ENCODE results near the gene PUDP.

The PUDP gene

DNA sequence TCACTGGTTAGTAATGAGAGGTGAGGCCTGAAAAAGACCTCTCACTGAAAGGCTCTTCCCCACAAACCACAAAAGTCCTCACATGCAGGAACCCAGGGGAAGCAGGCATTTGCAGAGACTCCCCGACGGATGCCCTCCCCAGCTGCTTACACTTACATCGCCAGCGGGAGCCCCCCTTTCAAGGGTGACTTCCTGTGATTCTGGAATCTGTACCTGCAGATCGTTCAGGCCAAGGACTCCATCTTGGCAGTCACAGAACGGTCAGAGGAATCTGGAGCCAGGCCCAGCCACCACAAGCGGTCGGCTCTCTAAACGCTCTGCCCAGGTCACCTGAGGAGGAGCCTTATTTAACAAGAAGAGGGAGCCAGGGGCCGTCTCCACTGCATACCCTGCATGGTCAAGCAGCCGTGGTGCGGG is 71.7 kb downstream of the PUDP start:
- Histone ChIP-seq H3K36me3 (no peaks in the 10 kb centered on the region), H3K27me3 (no peaks in the 10 kb centered on the region), H3K4me3 (ENCODE audit: low read depth, low read length) (no peak overlapping the region), H3K9me3 (no peaks in the 10 kb centered on the region), H3K4me1 (no peaks in the 10 kb centered on the region)
- DNase-seq = no peak
- TF ChIP-seq, protein P1, sequence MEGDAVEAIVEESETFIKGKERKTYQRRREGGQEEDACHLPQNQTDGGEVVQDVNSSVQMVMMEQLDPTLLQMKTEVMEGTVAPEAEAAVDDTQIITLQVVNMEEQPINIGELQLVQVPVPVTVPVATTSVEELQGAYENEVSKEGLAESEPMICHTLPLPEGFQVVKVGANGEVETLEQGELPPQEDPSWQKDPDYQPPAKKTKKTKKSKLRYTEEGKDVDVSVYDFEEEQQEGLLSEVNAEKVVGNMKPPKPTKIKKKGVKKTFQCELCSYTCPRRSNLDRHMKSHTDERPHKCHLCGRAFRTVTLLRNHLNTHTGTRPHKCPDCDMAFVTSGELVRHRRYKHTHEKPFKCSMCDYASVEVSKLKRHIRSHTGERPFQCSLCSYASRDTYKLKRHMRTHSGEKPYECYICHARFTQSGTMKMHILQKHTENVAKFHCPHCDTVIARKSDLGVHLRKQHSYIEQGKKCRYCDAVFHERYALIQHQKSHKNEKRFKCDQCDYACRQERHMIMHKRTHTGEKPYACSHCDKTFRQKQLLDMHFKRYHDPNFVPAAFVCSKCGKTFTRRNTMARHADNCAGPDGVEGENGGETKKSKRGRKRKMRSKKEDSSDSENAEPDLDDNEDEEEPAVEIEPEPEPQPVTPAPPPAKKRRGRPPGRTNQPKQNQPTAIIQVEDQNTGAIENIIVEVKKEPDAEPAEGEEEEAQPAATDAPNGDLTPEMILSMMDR (IDR thresholded peaks at IDR 0.05; ENCODE audit: low read depth, low read length) = no peak

DNA sequence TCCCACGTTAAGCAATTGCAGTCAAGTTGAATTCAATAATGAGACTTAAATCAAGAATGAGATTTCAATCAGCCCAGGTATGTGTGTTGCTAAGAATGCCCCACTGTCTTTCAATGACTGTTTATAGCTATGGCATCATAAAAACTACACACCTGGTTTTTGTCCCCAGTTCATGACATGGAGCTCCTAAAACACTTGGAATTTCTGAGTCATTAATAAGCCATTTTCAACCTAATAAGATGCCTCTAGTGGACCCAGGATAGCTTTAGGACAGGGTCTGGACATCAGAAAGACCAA is 73.1 kb downstream of the PUDP start:
- no peaks in the 10 kb centered on the region for H3K4me1 ChIP-seq

DNA sequence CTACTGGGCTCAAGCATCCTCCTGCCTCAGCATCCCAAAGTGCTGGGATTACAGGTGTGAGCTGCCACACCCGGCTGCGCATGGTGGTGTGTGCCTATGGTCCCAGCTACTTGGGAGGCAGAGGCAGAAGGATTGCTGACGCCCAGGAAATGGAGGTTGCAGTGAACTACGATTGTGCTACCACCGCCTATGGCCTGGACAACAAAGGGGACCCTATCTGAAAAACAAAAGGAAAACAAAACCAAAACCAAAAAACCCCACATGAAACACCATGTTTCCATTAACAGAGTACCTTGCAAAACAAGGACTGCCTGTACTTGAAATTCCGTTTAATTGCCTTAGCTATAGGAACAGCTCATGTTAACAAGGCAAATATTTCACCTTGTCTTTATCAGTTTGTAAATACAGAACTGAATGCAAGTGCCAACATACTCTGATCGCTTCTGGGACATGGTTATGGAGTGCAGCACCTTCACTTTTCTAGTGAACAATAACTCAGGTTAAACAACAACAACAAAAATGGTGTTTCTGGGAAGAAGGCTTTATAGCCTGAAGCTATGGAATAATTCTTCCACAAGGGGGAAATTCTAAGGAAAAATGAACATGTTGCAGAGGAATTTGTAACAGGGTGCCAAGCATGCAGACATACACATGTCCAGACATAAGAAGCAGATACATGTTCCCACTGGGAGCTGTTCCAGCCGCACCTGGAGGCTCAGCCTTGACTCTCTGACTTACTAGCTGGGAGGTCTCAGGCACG is 73.6 kb downstream of the PUDP start:
- Histone ChIP-seq H3K36me3 (no peaks in the 10 kb centered on the region), H3K4me3 (ENCODE audit: low read depth, low read length) (no peak overlapping the region), H3K4me1 (no peaks in the 10 kb centered on the region), H3K27me3 (no peaks in the 10 kb centered on the region), H3K9me3 (no peaks in the 10 kb centered on the region)
- DNase-seq = no peak
- TF ChIP-seq, protein P1 (IDR thresholded peaks at IDR 0.05; ENCODE audit: low read depth, low read length) = 0 out of 2 replicates have a peak, but pooled peaks have one; percentile 3

More for the DNA sequence above, 73.1 kb downstream of the PUDP start:
- Histone ChIP-seq H3K36me3 (no peaks in the 10 kb centered on the region), H3K4me3 (ENCODE audit: low read depth, low read length) (no peak overlapping the region), H3K9me3 (no peaks in the 10 kb centered on the region), H3K27me3 (no peaks in the 10 kb centered on the region)
- DNase-seq = no peak
- TF ChIP-seq, protein P1 (IDR thresholded peaks at IDR 0.05; ENCODE audit: low read depth, low read length) = no peak

DNA sequence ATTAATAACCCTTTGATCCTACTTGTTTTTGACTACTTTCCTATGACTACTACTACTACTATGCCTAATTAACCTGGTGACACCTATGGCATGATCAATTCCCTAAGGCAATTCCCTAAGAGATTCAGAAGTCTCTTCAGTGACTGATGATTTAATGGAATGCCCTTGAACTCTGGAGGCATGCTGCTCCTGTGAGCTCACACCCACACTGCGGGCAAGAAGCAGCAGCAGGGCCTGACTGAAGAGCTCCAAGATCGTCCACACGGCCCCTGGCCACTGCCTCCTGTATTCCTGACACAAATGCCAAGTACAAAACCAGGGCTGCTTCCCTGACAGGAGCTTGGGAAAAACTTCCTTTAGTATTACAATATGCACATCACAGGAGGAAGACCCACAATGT is 74.6 kb downstream of the PUDP start:
- no peaks in the 10 kb centered on the region for H3K36me3 ChIP-seq
- no peak overlapping the region for H3K4me3 ChIP-seq (ENCODE audit: low read depth, low read length)
- no peaks in the 10 kb centered on the region for H3K4me1 ChIP-seq
- TF ChIP-seq, protein P1 (IDR thresholded peaks at IDR 0.05; ENCODE audit: low read depth, low read length) = no peak
- no peaks in the 10 kb centered on the region for H3K9me3 ChIP-seq
- DNase-seq = no peak
- no peaks in the 10 kb centered on the region for H3K27me3 ChIP-seq

DNA sequence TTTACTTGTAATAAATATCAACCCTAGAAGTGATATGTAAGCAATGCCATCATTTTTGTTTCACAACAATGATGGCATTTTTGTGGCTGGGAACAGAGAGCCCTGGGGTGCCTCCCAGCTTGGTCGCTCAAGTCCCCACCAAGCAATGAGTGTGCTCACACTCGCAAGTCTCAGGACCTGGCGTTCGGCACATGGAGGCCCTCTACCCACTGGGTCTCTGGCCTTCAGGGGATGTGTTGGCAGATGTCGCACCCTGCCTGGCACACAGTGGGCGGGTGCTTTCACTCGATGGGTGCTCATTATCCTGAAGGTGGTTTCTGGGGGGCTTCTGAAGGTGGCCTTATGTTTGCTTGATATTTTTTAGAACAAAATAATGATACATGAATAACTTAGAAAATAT is 75.1 kb downstream of the PUDP start:
- Histone ChIP-seq H3K9me3 (no peaks in the 10 kb centered on the region), H3K4me3 (ENCODE audit: low read depth, low read length) (no peak overlapping the region), H3K36me3 (no peaks in the 10 kb centered on the region), H3K4me1 (no peaks in the 10 kb centered on the region), H3K27me3 (no peaks in the 10 kb centered on the region)
- TF ChIP-seq, protein P1 (IDR thresholded peaks at IDR 0.05; ENCODE audit: low read depth, low read length) = no peak
- DNase-seq = no peak

DNA sequence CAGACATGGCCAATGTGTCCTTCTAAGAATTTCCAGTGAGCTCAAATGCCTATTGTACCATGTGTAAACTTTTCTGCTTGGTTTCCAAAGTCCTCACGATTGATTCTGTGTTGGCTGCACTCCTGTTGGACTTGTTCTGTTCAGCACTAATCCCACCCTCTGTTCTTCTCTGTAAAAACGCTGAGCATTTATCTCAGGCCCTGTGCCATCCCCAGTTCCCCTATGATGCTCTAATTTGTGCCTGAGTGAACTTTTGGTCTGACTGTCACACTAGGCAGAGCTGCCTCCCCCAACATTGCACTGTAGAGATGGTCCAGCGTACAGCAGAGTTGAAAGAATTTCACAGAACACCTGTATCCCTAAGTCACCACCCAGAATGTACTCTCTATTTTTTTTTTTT is 76.6 kb downstream of the PUDP start:
- H3K36me3 ChIP-seq = no peaks in the 10 kb centered on the region
- H3K27me3 ChIP-seq = no peaks in the 10 kb centered on the region
- DNase-seq = no peak
- H3K9me3 ChIP-seq = no peaks in the 10 kb centered on the region
- H3K4me3 ChIP-seq (ENCODE audit: low read depth, low read length) = no peak overlapping the region
- TF ChIP-seq, protein P1 (IDR thresholded peaks at IDR 0.05; ENCODE audit: low read depth, low read length) = no peak
- H3K4me1 ChIP-seq = no peaks in the 10 kb centered on the region
